ENCODE data around the gene GRB2. TPM values are rescaled to one million over a fixed set of nuclear protein-coding genes. Genes with fewer than 3 reads are reported as not detected.

GRB2 gene
- total and polyA plus RNA-seq, 10 of the 15 experiments (the other 5 are each of a cell fraction or from before 2014, with no cell fraction given) = 113 to 268 (median 158) TPM

- Histone ChIP-seq H3K4me2 (ENCODE audit: control insufficient read depth, insufficient read depth) (peak overlapping the region; percentile 81), H3K4me3 (peak overlapping the region; percentile 77), H3K9me3 (replicated peaks; ENCODE audit: control insufficient read depth, insufficient read depth, low read length) (no peaks in the 10 kb centered on the region), H3K36me3 (ENCODE audit: control insufficient read depth in 2 of 2, insufficient read depth in 2 of 2, low read length in 1 of 2) (peaks cover 16 to 24% of the 10 kb centered on the region in 2 experiments; a peak in 3 of 4 replicates), H3K4me1 (ENCODE audit: control insufficient read depth, insufficient read depth, low read length) (peaks cover 24% of the 10 kb centered on the region), H3K27me3 (replicated peaks in 1 of 2; ENCODE audit: control insufficient read depth in 2 of 2, insufficient read depth in 2 of 2, low read length in 1 of 2) (no peaks in the 10 kb centered on the region), H3K79me2 (ENCODE audit: control insufficient read depth, insufficient read depth, low read length) (peaks cover 32% of the 10 kb centered on the region), H3K27ac (ENCODE audit: control insufficient read depth, insufficient read depth) (peak overlapping the region; percentile 85), H2AFZ (ENCODE audit: control insufficient read depth, low read depth, low read length) (peak overlapping the region; percentile 54), H3K9ac (ENCODE audit: control insufficient read depth, insufficient read depth, low read length) (peak overlapping the region; percentile 83), H4K20me1 (ENCODE audit: control insufficient read depth, insufficient read depth) (no peaks in the 10 kb centered on the region)
- in situ Hi-C loops (cut with MboI) = loop anchor here (5.0 kb wide), 1 partner anchor 142 kb away; no protein-coding TSS in a partner anchor
- BruUV-seq (replicated peaks) = no TSS peak
- intact Hi-C loops (cut with micrococcal nuclease; ENCODE audit: unreplicated experiment) = loop anchor here (2.0 to 10.0 kb wide), 3 partner anchors 135 to 245 kb away; partner anchors contain the start of genes CASKIN2, GRB2 and TSEN54
- DNase-seq (ENCODE audit: low read depth, low spot score) = no peak
- ChIA-PET RAD21 (ENCODE audit: unreplicated experiment) (interaction anchor here (0.6 to 4.8 kb wide), 15 partner anchors 8 to 308 kb away, joined by 3 to 68 read pairs (median 10); partner anchors contain the start of genes GGA3, GRB2, MRPS7 and NUP85), SMC1A (ENCODE audit: uncharacterized antibody, unreplicated experiment) (interaction anchor here (0.7 to 2.8 kb wide), 16 partner anchors 8 to 156 kb away, joined by 3 to 24 read pairs (median 6); partner anchors contain the start of genes GGA3, GRB2, MRPS7 and NUP85), CTCF (interaction anchor here (0.6 to 5.3 kb wide), 29 partner anchors 8 to 363 kb away, joined by 3 to 58 read pairs (median 5); partner anchors contain the start of genes GGA3, GRB2, MRPS7 and NUP85), POLR2A (interaction anchor here (0.7 to 6.4 kb wide), 10 partner anchors 8 to 87 kb away, joined by 3 to 73 read pairs (median 6); partner anchors contain the start of genes GGA3, MRPS7, SLC25A19 and SUMO2)
- FAIRE-seq = no peak
- ATAC-seq = peak; percentile 3
- no peak for TF ChIP-seq MEF2A (IDR thresholded peaks at IDR 0.05; ENCODE audit: insufficient read depth, low read depth, low read length)
- TF ChIP-seq RBBP5 (conservative IDR thresholded peaks at IDR 0.05) = no peak
- no peak for TF ChIP-seq KAT2A (conservative IDR thresholded peaks at IDR 0.05; ENCODE audit: control insufficient read depth, low read depth, low read length)
- TF ChIP-seq CUX1 (IDR thresholded peaks at IDR 0.05; ENCODE audit: insufficient replicate concordance, low read depth, low read length) = no peak
- TF ChIP-seq SRF (IDR thresholded peaks at IDR 0.05; ENCODE audit: low read depth in 2 of 2, low read length in 2 of 2) = no peak
- TF ChIP-seq TBL1XR1 (IDR thresholded peaks at IDR 0.05; ENCODE audit: low read depth, low read length) = no peak
- no peak for TF ChIP-seq ATF2 (IDR thresholded peaks at IDR 0.05; ENCODE audit: low read length)
- TF ChIP-seq YY1 (IDR thresholded peaks at IDR 0.05; ENCODE audit: low read depth, low read length) = no peak
- TF ChIP-seq CHD2 (IDR thresholded peaks at IDR 0.05; ENCODE audit: borderline replicate concordance, low read depth, low read length) = no peak
- TF ChIP-seq NR2C1 (IDR thresholded peaks at IDR 0.05) = no peak
- TF ChIP-seq NKRF (conservative IDR thresholded peaks at IDR 0.05) = no peak
- TF ChIP-seq BACH1 (IDR thresholded peaks at IDR 0.05; ENCODE audit: borderline replicate concordance) = no peak
- TF ChIP-seq KDM1A (IDR thresholded peaks at IDR 0.05; ENCODE audit: borderline replicate concordance) = no peak
- no peak for TF ChIP-seq PBX3 (IDR thresholded peaks at IDR 0.05; ENCODE audit: insufficient replicate concordance, low read depth, low read length)
- WGBS (ENCODE audit: insufficient coverage, insufficient replicate concordance, low lambda C conversion rate, missing lambda C conversion rate) = 27% methylated on average over 5 of the region's 6 CpGs
Measured at GRCh38 chr17:75269844-75270217, 135.6 kb downstream of the GRB2 start.

All from GM12878 (cell line).